IMR-90 (cell line): ENCODE measurements around the gene SRSF12. TPM values are rescaled to one million over a fixed set of nuclear protein-coding genes. Genes with fewer than 3 reads are reported as not detected.

ENCODE experiments used
- ATAC-seq: fragments of 200-7000 bp; cut with Tn5 transposase; 2 replicates; pipeline ENCODE4 v1.9.1; 2020; ENCODE audit warnings: low read depth, mild to moderate bottlenecking, moderate library complexity
- BruUV-seq: library from RNA; stranded (reverse); fragments of 400-500 nt; replicated peaks from 2 replicates; lab custom pipeline; 2021; lab: Mats Ljungman, UMichigan
- CTCF ChIA-PET: fragments of 300-600 bp; formaldehyde crosslinking; extraction: SDS; loops from one replicate; lab custom pipeline; 2021; ENCODE audit warnings: antibody characterized with exemption; lab: Yijun Ruan, JAX
- POLR2A ChIA-PET: fragments of 300-600 bp; sonication (Branson Sonifier 250); formaldehyde crosslinking; loops from one replicate; lab custom pipeline; 2022; ENCODE audit warnings: antibody characterized with exemption; ENCODE audit not compliant: unreplicated experiment; lab: Charles Lee
- DNase-seq: peaks from one replicate; pipeline ENCODE4 v3.0.0; 2013
- H2AFZ ChIP-seq: replicated peaks from 2 replicates; pipeline ENCODE3; 2013; ENCODE audit warnings: low read length, mild to moderate bottlenecking; ENCODE audit not compliant: poor library complexity
- H2AK5ac ChIP-seq: 2 replicates; pipeline ENCODE4 v1.6.1; 2013; ENCODE audit warnings: low read depth, low read length, inconsistent platforms
- H2AK9ac ChIP-seq: replicated peaks from 2 replicates; pipeline ENCODE3; 2013; ENCODE audit warnings: mild to moderate bottlenecking, low read depth, low read length, moderate library complexity; ENCODE audit not compliant: poor library complexity
- H2BK120ac ChIP-seq: 2 replicates; pipeline ENCODE4 v1.6.1; 2013; ENCODE audit warnings: low read depth, low read length, inconsistent platforms
- H2BK15ac ChIP-seq: 3 replicates; pipeline ENCODE4 v1.6.1; 2013; ENCODE audit warnings: low read depth, low read length, inconsistent platforms
- H2BK20ac ChIP-seq: 2 replicates; pipeline ENCODE4 v1.6.1; 2013; ENCODE audit warnings: low read depth, mild to moderate bottlenecking, inconsistent platforms, low read length, moderate library complexity
- H2BK5ac ChIP-seq: 2 replicates; pipeline ENCODE4 v1.6.1; 2013; ENCODE audit warnings: mild to moderate bottlenecking, low read depth, low read length, inconsistent platforms; ENCODE audit not compliant: poor library complexity, severe bottlenecking
- H3K14ac ChIP-seq: replicated peaks from 2 replicates; pipeline ENCODE4 v1.6.1; 2013; ENCODE audit warnings: low read depth, low read length, inconsistent platforms
- H3K18ac ChIP-seq: 2 replicates; pipeline ENCODE4 v1.6.1; 2013; ENCODE audit warnings: low read depth, low read length, control low read depth
- H3K23ac ChIP-seq: 2 replicates; pipeline ENCODE4 v1.6.1; 2013; ENCODE audit warnings: low read depth, low read length, inconsistent platforms
- H3K27ac ChIP-seq: 2 replicates; pipeline ENCODE4 v1.5.1; 2013; ENCODE audit warnings: mild to moderate bottlenecking, control low read depth, low read length; ENCODE audit not compliant: insufficient read depth
- H3K27me3 ChIP-seq: 2 replicates; pipeline ENCODE4 v1.6.1; 2013; ENCODE audit warnings: low read length; ENCODE audit not compliant: control insufficient read depth, insufficient read depth
- H3K36me3 ChIP-seq: 2 replicates; pipeline ENCODE4 v1.6.1; 2013; ENCODE audit warnings: low read length, mixed read lengths; ENCODE audit not compliant: control insufficient read depth, insufficient read depth
- H3K4ac ChIP-seq: 2 replicates; pipeline ENCODE4 v1.6.1; 2013; ENCODE audit warnings: low read depth, low read length, inconsistent platforms
- H3K4me1 ChIP-seq: 2 replicates; pipeline ENCODE4 v1.6.1; 2013; ENCODE audit warnings: low read length, mixed read lengths; ENCODE audit not compliant: control insufficient read depth, insufficient read depth
- H3K4me2 ChIP-seq: 2 replicates; pipeline ENCODE4 v1.6.1; 2013; ENCODE audit warnings: low read depth, mild to moderate bottlenecking, control low read depth, low read length, moderate library complexity
- H3K4me3 ChIP-seq: 2 replicates; pipeline ENCODE4 v1.5.1; 2013; ENCODE audit warnings: low read depth, mild to moderate bottlenecking, control low read depth, low read length, moderate library complexity; ENCODE audit not compliant: insufficient read depth
- H3K56ac ChIP-seq: 2 replicates; pipeline ENCODE4 v1.6.1; 2013; ENCODE audit warnings: low read length, inconsistent platforms; ENCODE audit not compliant: insufficient read depth; ENCODE audit errors: extremely low read depth
- H3K79me1 ChIP-seq, 2 experiments: 2 replicates each; pipeline ENCODE4 v1.6.1; 2013; ENCODE audit warnings: low read length in 2 of 2, inconsistent platforms in 1 of 2, low read depth in 1 of 2
- H3K9ac ChIP-seq: 2 replicates; pipeline ENCODE4 v1.6.1; 2013; ENCODE audit warnings: low read depth, low read length, control low read depth
- H3K9me1 ChIP-seq: 2 replicates; pipeline ENCODE4 v1.6.1; 2013; ENCODE audit warnings: low read length, inconsistent platforms; ENCODE audit not compliant: insufficient read depth
- H3K9me3 ChIP-seq: 2 replicates; pipeline ENCODE4 v1.6.1; 2013; ENCODE audit warnings: low read length; ENCODE audit not compliant: control insufficient read depth, insufficient read depth
- H4K20me1 ChIP-seq: 2 replicates; pipeline ENCODE4 v1.6.1; 2013; ENCODE audit warnings: low read length, inconsistent platforms; ENCODE audit not compliant: insufficient read depth
- H4K5ac ChIP-seq: 2 replicates; pipeline ENCODE4 v1.6.1; 2013; ENCODE audit warnings: mild to moderate bottlenecking, low read depth, low read length, control low read depth
- H4K8ac ChIP-seq, 2 experiments: 2 replicates each; pipeline ENCODE4 v1.6.1; 2013; ENCODE audit warnings: low read depth in 2 of 2, low read length in 2 of 2, control low read depth in 1 of 2, inconsistent platforms in 1 of 2
- H4K91ac ChIP-seq: 2 replicates; pipeline ENCODE4 v1.6.1; 2013; ENCODE audit warnings: low read depth, low read length, inconsistent platforms; ENCODE audit not compliant: insufficient read depth
- BHLHE40 ChIP-seq: fragments of 150-350 bp; IDR thresholded peaks from 2 replicates; pipeline ENCODE4 v1.6.1; 2016; ENCODE audit warnings: mild to moderate bottlenecking, low read depth, low read length
- CEBPB ChIP-seq: IDR thresholded peaks from 2 replicates; pipeline ENCODE4 v1.6.1; 2012; ENCODE audit warnings: low read depth, low read length, improper control_type of control experiment
- CHD1 ChIP-seq: IDR thresholded peaks from 2 replicates; pipeline ENCODE4 v1.6.1; 2012; ENCODE audit warnings: low read depth, low read length, improper control_type of control experiment
- CTCF ChIP-seq: conservative IDR thresholded peaks from 2 replicates; pipeline ENCODE4 v1.5.1; 2012; ENCODE audit warnings: mild to moderate bottlenecking, low read depth, low read length, improper control_type of control experiment
- FOS ChIP-seq: fragments of 150-350 bp; IDR thresholded peaks from 2 replicates; pipeline ENCODE4 v1.6.1; 2016; ENCODE audit warnings: low read depth, low read length
- MAFK ChIP-seq: IDR thresholded peaks from 2 replicates; pipeline ENCODE4 v1.6.1; 2012; ENCODE audit warnings: low read depth, low read length, improper control_type of control experiment
- MAZ ChIP-seq: IDR thresholded peaks from 2 replicates; pipeline ENCODE4 v1.6.1; 2012; ENCODE audit warnings: low read depth, mild to moderate bottlenecking, low read length, improper control_type of control experiment, moderate library complexity, borderline replicate concordance
- MXI1 ChIP-seq: IDR thresholded peaks from 2 replicates; pipeline ENCODE4 v1.6.1; 2012; ENCODE audit warnings: low read depth, mild to moderate bottlenecking, low read length, moderate library complexity, borderline replicate concordance
- NFE2L2 ChIP-seq: fragments of 150-350 bp; IDR thresholded peaks from 2 replicates; pipeline ENCODE4 v1.6.1; 2016; ENCODE audit warnings: low read depth, mild to moderate bottlenecking, low read length
- POLR2A ChIP-seq: IDR thresholded peaks from 2 replicates; pipeline ENCODE4 v1.6.1; 2012; ENCODE audit warnings: mild to moderate bottlenecking, low read depth, low read length
- RCOR1 ChIP-seq: IDR thresholded peaks from 2 replicates; pipeline ENCODE4 v1.6.1; 2012; ENCODE audit warnings: mild to moderate bottlenecking, low read length, improper control_type of control experiment; ENCODE audit not compliant: insufficient replicate concordance
- RFX5 ChIP-seq: IDR thresholded peaks from 2 replicates; pipeline ENCODE4 v1.8.0; 2012; ENCODE audit warnings: low read depth, mild to moderate bottlenecking, low read length, moderate library complexity
- SMC3 ChIP-seq: fragments of 150-350 bp; IDR thresholded peaks from 2 replicates; pipeline ENCODE4 v1.6.1; 2016; ENCODE audit warnings: low read depth, mild to moderate bottlenecking, antibody characterized with exemption, low read length, moderate library complexity
- USF2 ChIP-seq: fragments of 150-350 bp; IDR thresholded peaks from 2 replicates; pipeline ENCODE4 v1.6.1; 2017; ENCODE audit warnings: mild to moderate bottlenecking, antibody characterized with exemption, low read length, low read depth
- WGBS, 2 experiments: methylation state at CpG; one replicate each; pipeline versions ENCODE4 v1.1.5 to v1.1.7; 2013; ENCODE audit warnings: missing lambda C conversion rate in 2 of 2; ENCODE audit not compliant: insufficient read length in 1 of 2; ENCODE audit errors: extremely low coverage in 2 of 2; 5-methylcytosine and 5-hydroxymethylcytosine counted together
- dilution Hi-C: fragments of 300-500 bp; cut with HindIII; formaldehyde crosslinking; loops from one replicate; pipeline ENCODE4 v1.14.3; 2018; ENCODE audit warnings: low sequenced_read_pairs; ENCODE audit not compliant: unreplicated experiment
- in situ Hi-C: fragments of 300-500 bp; cut with MboI; formaldehyde crosslinking; loops from 3 replicates; pipeline ENCODE4 v1.14.3; 2019; ENCODE audit warnings: low sequenced_read_pairs, inconsistent platforms, mixed read lengths
- intact Hi-C: fragments of 100-400 bp; cut with micrococcal nuclease; formaldehyde crosslinking; loops from 2 replicates; pipeline ENCODE4 v1.10.0; 2022
- polyA plus RNA-seq, 3 experiments: library from polyadenylated mRNA; depleted of rRNA; stranded (reverse); fragments of >200 nt; gene quantifications; 2 replicates each; pipeline ENCODE4 v1.2.3, GENCODE V29; 2012; ENCODE audit warnings: low replicate concordance in 1 of 3
- total RNA-seq: library from RNA; depleted of rRNA; stranded (reverse); fragments of >200 nt; gene quantifications from 2 replicates; pipeline ENCODE4 v1.2.3, GENCODE V29; 2012
- TF ChIP-seq, protein P1 (sequence below): fragments of 150-350 bp; IDR thresholded peaks from 2 replicates; pipeline ENCODE4 v1.6.1; 2016; ENCODE audit warnings: low read depth, mild to moderate bottlenecking, low read length, moderate library complexity, borderline replicate concordance

The SRSF12 gene
- total and polyA plus RNA-seq, 2 of the 4 experiments (the other 2 are of a cell fraction) = 0.21 to 0.36 TPM

DNA sequence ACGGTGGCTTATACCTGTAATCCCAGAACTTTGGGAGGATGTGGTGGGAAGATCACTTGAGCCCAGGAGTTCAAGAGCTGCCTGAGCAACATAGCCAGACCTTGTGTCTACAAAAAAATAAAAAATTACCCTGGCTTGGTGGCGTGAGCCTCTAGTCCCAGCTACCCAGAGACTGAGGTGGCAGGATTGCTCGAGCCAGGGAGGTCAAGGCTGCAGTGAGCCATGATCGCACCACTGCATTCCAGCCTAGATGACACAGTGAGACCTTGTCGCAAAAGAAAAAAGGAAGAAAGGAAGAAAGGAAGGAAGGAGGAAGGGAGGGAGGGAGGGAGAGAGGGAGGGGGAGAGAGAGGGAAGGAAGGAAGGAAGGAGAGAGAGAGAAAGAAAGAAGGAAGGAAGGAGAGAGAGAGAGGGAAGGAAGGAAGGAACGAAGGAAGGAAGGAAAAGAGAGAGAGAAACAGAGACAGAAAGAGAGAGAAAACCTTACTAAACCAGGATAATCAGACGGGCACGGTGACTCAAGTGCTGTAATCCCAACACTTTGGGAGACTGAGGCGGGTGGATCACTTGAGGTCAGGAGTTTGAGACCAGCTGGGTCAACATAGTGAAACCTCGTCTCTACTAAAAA, 48.2 kb downstream of the SRSF12 start:
- Histone ChIP-seq H3K9me1 (no peaks in the 10 kb centered on the region), H4K8ac (no peak overlapping the region), H3K23ac (no peak overlapping the region), H4K91ac (no peak overlapping the region), H3K27ac (no peak overlapping the region), H2AK5ac (no peak overlapping the region), H2BK15ac (no peak overlapping the region), H2BK5ac (no peak overlapping the region), H3K4me2 (no peak overlapping the region), H3K9me3 (no peaks in the 10 kb centered on the region), H3K14ac (no peak overlapping the region), H3K79me1 (no peaks in the 10 kb centered on the region), H2BK20ac (no peak overlapping the region), H2AK9ac (no peak overlapping the region), H3K4me1 (no peaks in the 10 kb centered on the region), H4K5ac (no peak overlapping the region), H3K56ac (no peak overlapping the region), H3K18ac (no peak overlapping the region), H4K20me1 (no peaks in the 10 kb centered on the region), H2BK120ac (no peak overlapping the region), H3K4ac (no peak overlapping the region), H3K4me3 (no peak overlapping the region), H2AFZ (no peak overlapping the region), H3K9ac (no peak overlapping the region), H3K36me3 (no peaks in the 10 kb centered on the region), H3K27me3 (peaks cover 15% of the 10 kb centered on the region)
- ATAC-seq (no peak), DNase-seq (no peak)
- ChIA-PET POLR2A (no interaction called here), CTCF (no interaction called here)
- dilution Hi-C loops (no loop called here), in situ Hi-C loops (loop anchor here (10.0 kb wide), 1 partner anchor 85 kb away; no protein-coding TSS in a partner anchor), intact Hi-C loops (no loop called here)
- 85% methylated on average over 4 of the region's 10 CpGs; no CpG with 5 or more reads in 1 of the 2 experiments for WGBS, 2 experiments
- BruUV-seq = no TSS peak
- TF ChIP-seq CHD1 = no peak
- TF ChIP-seq MAZ = no peak
- TF ChIP-seq SMC3 = no peak
- TF ChIP-seq BHLHE40 = no peak
- TF ChIP-seq USF2 = no peak
- no peak for TF ChIP-seq MXI1
- TF ChIP-seq MAFK = no peak
- no peak for TF ChIP-seq RFX5
- TF ChIP-seq FOS = no peak
- TF ChIP-seq NFE2L2 = no peak
- no peak for TF ChIP-seq POLR2A
- no peak for TF ChIP-seq RCOR1
- no peak for TF ChIP-seq CTCF
- TF ChIP-seq, protein P1, sequence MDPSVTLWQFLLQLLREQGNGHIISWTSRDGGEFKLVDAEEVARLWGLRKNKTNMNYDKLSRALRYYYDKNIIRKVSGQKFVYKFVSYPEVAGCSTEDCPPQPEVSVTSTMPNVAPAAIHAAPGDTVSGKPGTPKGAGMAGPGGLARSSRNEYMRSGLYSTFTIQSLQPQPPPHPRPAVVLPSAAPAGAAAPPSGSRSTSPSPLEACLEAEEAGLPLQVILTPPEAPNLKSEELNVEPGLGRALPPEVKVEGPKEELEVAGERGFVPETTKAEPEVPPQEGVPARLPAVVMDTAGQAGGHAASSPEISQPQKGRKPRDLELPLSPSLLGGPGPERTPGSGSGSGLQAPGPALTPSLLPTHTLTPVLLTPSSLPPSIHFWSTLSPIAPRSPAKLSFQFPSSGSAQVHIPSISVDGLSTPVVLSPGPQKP = no peak
- TF ChIP-seq CEBPB = no peak
